ENCODE measurements around the gene DNAJC8. TPM values are rescaled to one million over a fixed set of nuclear protein-coding genes. Genes with fewer than 3 reads are reported as not detected.

The DNAJC8 gene
- total RNA-seq = 91.3 and 100 TPM in 2 replicates

GRCh38 chr1:28232558-28233263, at the start of gene DNAJC8:
Gene DNAJC8, minus strand, starts transcription at chr1:28233029. Its CDS starts 31 bp downstream, at chr1:28232998.

GRCh38 chr1:28259252-28259933, 26.6 kb upstream of the DNAJC8 start, which contains the start of gene SESN2:
Gene SESN2, plus strand, starts transcription at chr1:28259518. Its CDS starts 330 bp downstream, at chr1:28259848.

GRCh38 chr1:28235755-28236655, 3.2 kb upstream of the DNAJC8 start, which contains the start of gene ATP5IF1:
Gene ATP5IF1, plus strand, starts transcription at chr1:28236124. Its CDS starts 60 bp downstream, at chr1:28236184.

GRCh38 chr1:28176492-28177470, 56.0 kb downstream of the DNAJC8 start, which contains the start of gene PTAFR:
Gene PTAFR, minus strand, starts transcription at chr1:28176690. Its CDS starts 25,669 bp downstream, at chr1:28151021.

Other genes with a start within 250 kb of the DNAJC8 start
- gene EYA3, start 144.4 kb downstream of the DNAJC8 start, total RNA-seq = 29.1 and 42.4 TPM in 2 replicates
- under 0.01 and 0.14 TPM in 2 replicates for gene PTAFR, start 56.3 kb downstream of the DNAJC8 start, total RNA-seq
- gene ATP5IF1, start 3.1 kb upstream of the DNAJC8 start, total RNA-seq = 111 and 122 TPM in 2 replicates
- gene SESN2, start 26.5 kb upstream of the DNAJC8 start, total RNA-seq = 13.6 and 15.3 TPM in 2 replicates
- 16.2 and 16.7 TPM in 2 replicates for gene MED18, start 96.0 kb upstream of the DNAJC8 start, total RNA-seq
- 51.6 and 70.6 TPM in 2 replicates for gene PHACTR4, start 136.7 kb upstream of the DNAJC8 start, total RNA-seq